Thymus (tissue), 11 donors: ENCODE results near the gene CUBN. TPM values are rescaled to one million over a fixed set of nuclear protein-coding genes. Genes with fewer than 3 reads are reported as not detected.

ENCODE experiments used
- DNase-seq, 9 donors: peaks; one replicate each; pipeline ENCODE4 v3.0.0-alpha.2; 2013; ENCODE audit warnings: low spot score in 9 of 9, low read depth in 6 of 9, missing footprints in 1 of 9
- H3K27ac ChIP-seq, 2 donors: one replicate each; pipeline ENCODE4 v1.5.1; 2013; ENCODE audit warnings: control low read depth in 1 of 2, low read depth in 1 of 2, low read length in 1 of 2, mild to moderate bottlenecking in 1 of 2, moderate library complexity in 1 of 2
- H3K27me3 ChIP-seq, 2 donors: one replicate each; pipeline ENCODE4 v1.5.1; 2013; ENCODE audit warnings: low read length in 1 of 2; ENCODE audit not compliant: control insufficient read depth in 2 of 2, insufficient read depth in 1 of 2
- H3K36me3 ChIP-seq, 2 donors: one replicate each; pipeline ENCODE4 v1.5.1; 2013; ENCODE audit warnings: low read length in 1 of 2, mild to moderate bottlenecking in 1 of 2, moderate library complexity in 1 of 2; ENCODE audit not compliant: control insufficient read depth in 2 of 2, insufficient read depth in 2 of 2
- H3K4me1 ChIP-seq, 2 donors: one replicate each; pipeline ENCODE4 v1.5.1; 2013; ENCODE audit warnings: low read length in 2 of 2; ENCODE audit not compliant: control insufficient read depth in 2 of 2, insufficient read depth in 2 of 2
- H3K4me3 ChIP-seq, 2 donors: one replicate each; pipeline ENCODE4 v1.5.1; 2013; ENCODE audit warnings: low read length in 2 of 2, control low read depth in 1 of 2, mild to moderate bottlenecking in 1 of 2
- H3K9me3 ChIP-seq, 2 donors: one replicate each; pipeline ENCODE4 v1.5.1; 2013; ENCODE audit warnings: low read length in 1 of 2, mild to moderate bottlenecking in 1 of 2; ENCODE audit not compliant: control insufficient read depth in 2 of 2, insufficient read depth in 1 of 2
- WGBS: extraction: QIAGEN DNeasy Blood & Tissue Kit; methylation state at CpG from one replicate; pipeline ENCODE4 v1.1.7; 2013; 5-methylcytosine and 5-hydroxymethylcytosine counted together
- polyA plus RNA-seq: library from polyadenylated mRNA; stranded (reverse); fragments of 200-250 nt; gene quantifications from one replicate; pipeline ENCODE4 v1.2.3, GENCODE V29; 2013
- total RNA-seq: library from RNA; stranded (reverse); fragments of 120-200 nt; gene quantifications from one replicate; pipeline ENCODE4 v1.2.4, GENCODE V29; 2013
- donor health status: healthy.

CUBN gene
- total and polyA plus RNA-seq, 2 donors = 1.7 to 1.8 TPM

DNA sequence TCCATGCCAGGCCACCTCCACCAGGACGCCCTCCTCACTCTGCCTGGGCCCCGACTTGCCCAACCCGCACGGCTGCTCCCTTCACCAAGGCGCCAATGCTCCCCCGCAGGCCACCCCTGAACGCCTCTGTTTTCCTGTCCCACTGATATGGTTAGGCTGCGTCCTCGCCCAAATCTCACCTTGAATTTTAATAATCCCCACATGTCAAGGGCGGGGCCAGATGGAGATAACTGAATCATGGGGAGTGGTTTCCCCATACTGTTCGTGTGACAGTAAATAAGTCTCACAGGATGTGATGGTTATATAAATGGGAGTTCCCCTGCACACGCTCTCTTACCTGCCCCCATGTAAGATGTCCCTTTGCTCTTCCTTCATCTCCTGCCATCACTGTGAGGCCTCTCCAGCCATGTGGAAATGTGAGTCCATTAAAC lies 342.2 kb downstream of the CUBN start:
- no peaks in the 10 kb centered on the region for H3K36me3 ChIP-seq
- H3K9me3 ChIP-seq = no peaks in the 10 kb centered on the region
- WGBS = 97% methylated on average over 12 of the region's 12 CpGs
- H3K27me3 ChIP-seq = no peaks in the 10 kb centered on the region
- H3K4me3 ChIP-seq = no peak overlapping the region
- no peak overlapping the region for H3K27ac ChIP-seq
- no peak for DNase-seq
- H3K4me1 ChIP-seq = no peaks in the 10 kb centered on the region

DNA sequence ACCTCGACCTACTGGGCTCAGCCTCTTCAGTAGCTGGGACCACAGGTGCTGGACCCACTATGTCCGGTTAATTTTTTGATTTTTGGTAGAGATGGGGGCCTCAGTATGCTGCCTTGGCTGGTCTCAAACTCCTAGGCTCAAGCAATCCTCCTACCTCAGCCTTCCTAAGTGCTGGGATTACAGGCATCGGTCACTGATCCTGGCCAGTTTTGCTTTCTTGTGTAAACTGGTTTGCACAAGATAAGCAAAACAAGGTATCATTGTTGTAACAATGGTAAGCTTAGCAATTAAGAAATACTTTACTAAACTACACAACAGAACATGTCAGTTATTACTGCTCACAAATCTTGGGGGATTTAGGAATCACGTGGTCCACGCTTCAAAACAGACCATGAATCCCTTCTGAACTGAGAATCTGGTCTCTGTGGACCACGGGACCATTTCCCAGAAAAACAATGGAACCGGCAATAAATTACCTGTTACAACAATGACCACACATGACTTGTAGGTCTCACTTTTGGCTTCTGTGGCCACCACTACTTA lies 349.2 kb downstream of the CUBN start:
- 92% methylated on average over 7 of the region's 7 CpGs for WGBS

DNA sequence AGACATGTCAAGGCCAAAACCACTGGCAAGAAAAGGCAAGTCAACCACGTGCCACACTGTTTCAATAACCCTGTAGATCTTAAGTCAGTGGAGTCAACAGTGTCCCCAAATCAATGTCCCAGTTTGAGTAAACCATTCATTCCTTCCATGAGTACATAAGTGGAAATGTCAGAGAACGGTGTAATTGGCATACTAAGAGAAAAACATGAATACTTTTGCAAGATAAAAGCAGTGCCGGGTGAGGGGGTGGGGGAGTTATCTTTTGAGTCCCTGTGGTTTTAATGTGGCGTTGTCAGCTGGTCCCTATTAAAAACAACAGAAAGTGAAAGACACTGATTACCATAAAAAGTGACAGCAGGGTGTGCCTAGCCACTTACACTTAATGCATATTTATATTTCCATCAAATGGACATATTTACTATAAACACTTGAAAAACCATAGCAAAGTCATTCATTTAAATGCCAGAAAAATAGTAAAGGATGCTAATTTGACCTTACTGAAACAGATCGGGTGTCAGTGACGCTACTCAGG lies 350.2 kb downstream of the CUBN start:
- Histone ChIP-seq H3K4me3 (no peak overlapping the region), H3K9me3 (no peaks in the 10 kb centered on the region), H3K27me3 (no peaks in the 10 kb centered on the region), H3K4me1 (no peaks in the 10 kb centered on the region), H3K36me3 (no peaks in the 10 kb centered on the region), H3K27ac (no peak overlapping the region)
- WGBS = 69% methylated on average over 6 of the region's 6 CpGs
- peak in 1 of 9 donors; percentile 17 for DNase-seq

More for the DNA sequence above, 349.2 kb downstream of the CUBN start:
- no peaks in the 10 kb centered on the region for H3K9me3 ChIP-seq
- no peaks in the 10 kb centered on the region for H3K36me3 ChIP-seq
- no peaks in the 10 kb centered on the region for H3K27me3 ChIP-seq
- no peak overlapping the region for H3K27ac ChIP-seq
- no peak overlapping the region for H3K4me3 ChIP-seq
- no peak for DNase-seq
- no peaks in the 10 kb centered on the region for H3K4me1 ChIP-seq

DNA sequence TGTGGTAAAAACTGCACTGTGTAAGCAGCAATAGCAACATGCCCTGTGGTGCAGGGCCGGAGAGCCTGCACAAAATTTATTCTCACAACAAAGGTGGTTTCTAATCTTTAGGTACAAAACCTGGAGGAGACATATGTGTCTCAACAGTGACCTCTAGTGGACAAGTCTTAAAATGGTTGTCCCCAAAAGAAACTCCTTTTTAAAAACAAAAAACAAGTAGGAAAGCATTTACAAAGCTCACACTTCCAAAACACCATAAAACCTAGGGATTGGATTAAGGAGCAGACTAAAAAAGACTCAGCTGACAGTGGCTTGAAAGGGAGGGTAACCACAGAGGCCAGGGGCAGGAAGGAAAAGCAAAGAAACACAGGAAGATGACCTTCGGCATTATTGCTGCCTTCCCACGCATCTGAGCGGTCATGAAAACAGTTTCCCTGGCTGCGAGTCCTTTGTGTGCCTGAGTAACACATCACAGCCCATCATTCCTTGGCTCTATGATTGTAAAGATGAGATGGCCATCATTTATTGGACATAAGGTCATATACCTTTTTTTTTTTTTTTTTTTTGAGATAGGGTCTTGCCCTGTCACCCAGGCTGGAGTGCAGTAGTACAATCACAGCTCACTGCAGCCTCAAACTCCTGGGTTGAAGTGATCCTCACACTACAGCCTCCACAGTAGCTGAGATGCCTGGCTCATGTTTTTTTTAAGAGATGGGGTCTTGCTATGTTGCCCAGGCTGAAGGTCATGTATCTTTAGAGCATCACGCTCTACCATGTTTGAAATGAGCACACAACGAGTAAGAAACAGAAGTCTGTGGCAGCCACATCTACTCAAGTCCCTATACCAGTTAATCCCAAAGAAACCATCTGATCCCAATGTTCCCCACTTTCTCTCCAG lies 351.9 kb downstream of the CUBN start:
- peak in 8 of 9 donors; percentile 27 to 75 (median 46) for DNase-seq
- Histone ChIP-seq H3K9me3 (no peaks in the 10 kb centered on the region), H3K27me3 (no peaks in the 10 kb centered on the region), H3K27ac (no peak overlapping the region), H3K4me3 (no peak overlapping the region), H3K36me3 (no peaks in the 10 kb centered on the region), H3K4me1 (no peaks in the 10 kb centered on the region)
- 81% methylated on average over 7 of the region's 7 CpGs for WGBS

DNA sequence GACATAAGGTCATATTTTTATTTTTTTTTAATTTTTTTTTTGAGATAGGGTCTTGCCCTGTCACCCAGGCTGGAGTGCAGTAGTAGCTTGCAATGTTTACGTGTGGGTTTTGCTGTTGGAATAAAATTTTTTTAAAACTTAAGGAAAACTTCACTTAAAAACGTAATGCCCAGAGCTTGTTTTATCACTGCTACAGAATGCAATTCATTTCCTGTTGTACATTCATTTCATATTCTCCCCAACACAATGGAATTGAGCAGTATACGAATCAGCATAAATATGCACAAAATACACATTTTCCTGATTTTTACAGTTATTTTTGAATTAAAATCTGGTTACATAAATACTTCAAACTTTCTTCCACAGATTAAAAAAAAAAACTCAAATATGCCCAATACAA lies 352.7 kb downstream of the CUBN start:
- Histone ChIP-seq H3K9me3 (no peaks in the 10 kb centered on the region), H3K27ac (no peak overlapping the region), H3K4me1 (no peaks in the 10 kb centered on the region), H3K27me3 (no peaks in the 10 kb centered on the region), H3K36me3 (no peaks in the 10 kb centered on the region), H3K4me3 (no peak overlapping the region)
- no peak for DNase-seq
- 94% methylated on average over 3 of the region's 3 CpGs for WGBS

Other genes with a start within 250 kb of the CUBN start
- 11.4 TPM for gene TRDMT1, start 71.9 kb upstream of the CUBN start, total RNA-seq
- 5.0 TPM for gene TRDMT1, start 71.9 kb upstream of the CUBN start, polyA plus RNA-seq
- gene VIM, start 98.4 kb upstream of the CUBN start, total RNA-seq = 696 TPM
- 781 TPM for gene VIM, start 98.4 kb upstream of the CUBN start, polyA plus RNA-seq